Measurements from ENCODE around the gene SLC6A11. TPM values are rescaled to one million over a fixed set of nuclear protein-coding genes. Genes with fewer than 3 reads are reported as not detected.

Gene SLC6A11
- total RNA-seq, 3 donors from 2014 or later = 0.13 TPM; not detected in 2

DNA sequence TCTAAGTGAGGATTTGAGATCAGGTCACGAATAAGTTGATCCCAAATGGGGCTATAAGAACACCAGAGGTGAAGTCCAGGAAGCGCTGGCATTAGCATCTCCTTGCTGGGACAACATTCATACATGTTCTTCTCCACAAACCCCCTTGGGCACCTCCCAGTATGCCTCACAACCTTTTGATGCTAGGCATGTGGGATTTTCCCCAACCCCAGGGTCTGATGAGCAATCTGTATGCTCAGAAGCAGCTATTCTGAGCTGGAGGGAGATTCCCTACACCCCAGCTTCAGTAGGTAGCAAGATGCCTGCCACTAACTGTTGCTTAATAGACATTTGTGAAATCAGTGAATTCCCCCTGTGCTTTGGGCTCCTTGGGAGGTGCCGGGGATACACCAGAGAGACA is 32.2 kb downstream of the SLC6A11 start:
- ATAC-seq (no peak), DNase-seq (no peak)
- TF ChIP-seq, protein P1, sequence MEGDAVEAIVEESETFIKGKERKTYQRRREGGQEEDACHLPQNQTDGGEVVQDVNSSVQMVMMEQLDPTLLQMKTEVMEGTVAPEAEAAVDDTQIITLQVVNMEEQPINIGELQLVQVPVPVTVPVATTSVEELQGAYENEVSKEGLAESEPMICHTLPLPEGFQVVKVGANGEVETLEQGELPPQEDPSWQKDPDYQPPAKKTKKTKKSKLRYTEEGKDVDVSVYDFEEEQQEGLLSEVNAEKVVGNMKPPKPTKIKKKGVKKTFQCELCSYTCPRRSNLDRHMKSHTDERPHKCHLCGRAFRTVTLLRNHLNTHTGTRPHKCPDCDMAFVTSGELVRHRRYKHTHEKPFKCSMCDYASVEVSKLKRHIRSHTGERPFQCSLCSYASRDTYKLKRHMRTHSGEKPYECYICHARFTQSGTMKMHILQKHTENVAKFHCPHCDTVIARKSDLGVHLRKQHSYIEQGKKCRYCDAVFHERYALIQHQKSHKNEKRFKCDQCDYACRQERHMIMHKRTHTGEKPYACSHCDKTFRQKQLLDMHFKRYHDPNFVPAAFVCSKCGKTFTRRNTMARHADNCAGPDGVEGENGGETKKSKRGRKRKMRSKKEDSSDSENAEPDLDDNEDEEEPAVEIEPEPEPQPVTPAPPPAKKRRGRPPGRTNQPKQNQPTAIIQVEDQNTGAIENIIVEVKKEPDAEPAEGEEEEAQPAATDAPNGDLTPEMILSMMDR (IDR thresholded peaks at IDR 0.05) = no peak
- Histone ChIP-seq H3K36me3 (ENCODE audit: low read depth) (no peaks in the 10 kb centered on the region), H3K4me1 (ENCODE audit: low read depth) (no peaks in the 10 kb centered on the region), H3K9me3 (no peaks in the 10 kb centered on the region), H3K4me3 (no peak overlapping the region)
- intact Hi-C loops (cut with DNase I, micrococcal nuclease) = no loop called here

DNA sequence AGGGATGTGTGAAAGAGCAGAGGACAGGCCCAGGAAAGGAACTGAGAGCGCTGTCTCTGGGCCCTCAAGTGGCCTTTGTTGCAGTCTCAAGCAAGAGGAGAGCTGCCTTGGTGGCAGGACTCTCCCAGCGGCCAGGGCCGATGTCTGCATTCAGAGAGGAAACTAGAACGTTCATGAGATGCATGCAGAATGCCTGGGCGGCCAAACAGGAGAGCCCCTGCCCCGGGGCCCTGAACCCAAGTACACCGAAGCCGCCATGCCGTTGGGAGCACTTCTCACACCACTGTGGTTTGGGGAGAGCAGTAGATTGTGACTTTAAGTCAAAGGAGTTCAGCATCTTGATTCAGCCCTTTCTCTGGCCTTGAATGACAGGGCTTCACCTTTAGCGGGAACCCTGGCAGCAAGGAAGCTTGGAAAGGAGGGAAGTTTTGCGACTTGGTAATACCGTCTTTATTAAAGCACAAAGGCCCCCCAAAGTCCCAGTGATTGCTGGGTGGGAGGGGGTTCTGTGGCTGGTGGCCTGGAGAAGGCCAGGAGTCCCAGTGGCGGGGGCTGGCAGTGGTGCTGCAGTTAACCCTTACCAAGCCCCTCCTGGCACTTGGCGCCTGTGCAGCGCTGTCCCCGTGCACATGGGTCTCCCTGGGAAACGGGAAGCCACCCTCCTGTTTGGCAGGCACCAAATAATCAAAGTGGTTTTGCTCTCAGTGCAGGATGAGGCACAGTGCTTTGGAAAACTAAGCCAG is 36.2 kb downstream of the SLC6A11 start:
- H3K4me3 ChIP-seq = no peak overlapping the region
- intact Hi-C loops (cut with DNase I, micrococcal nuclease) = no loop called here
- H3K9me3 ChIP-seq = no peaks in the 10 kb centered on the region
- ATAC-seq (no peak), DNase-seq (no peak)
- H3K36me3 ChIP-seq (ENCODE audit: low read depth) = no peaks in the 10 kb centered on the region
- TF ChIP-seq, protein P1 (IDR thresholded peaks at IDR 0.05) = no peak
- H3K4me1 ChIP-seq (ENCODE audit: low read depth) = no peaks in the 10 kb centered on the region

DNA sequence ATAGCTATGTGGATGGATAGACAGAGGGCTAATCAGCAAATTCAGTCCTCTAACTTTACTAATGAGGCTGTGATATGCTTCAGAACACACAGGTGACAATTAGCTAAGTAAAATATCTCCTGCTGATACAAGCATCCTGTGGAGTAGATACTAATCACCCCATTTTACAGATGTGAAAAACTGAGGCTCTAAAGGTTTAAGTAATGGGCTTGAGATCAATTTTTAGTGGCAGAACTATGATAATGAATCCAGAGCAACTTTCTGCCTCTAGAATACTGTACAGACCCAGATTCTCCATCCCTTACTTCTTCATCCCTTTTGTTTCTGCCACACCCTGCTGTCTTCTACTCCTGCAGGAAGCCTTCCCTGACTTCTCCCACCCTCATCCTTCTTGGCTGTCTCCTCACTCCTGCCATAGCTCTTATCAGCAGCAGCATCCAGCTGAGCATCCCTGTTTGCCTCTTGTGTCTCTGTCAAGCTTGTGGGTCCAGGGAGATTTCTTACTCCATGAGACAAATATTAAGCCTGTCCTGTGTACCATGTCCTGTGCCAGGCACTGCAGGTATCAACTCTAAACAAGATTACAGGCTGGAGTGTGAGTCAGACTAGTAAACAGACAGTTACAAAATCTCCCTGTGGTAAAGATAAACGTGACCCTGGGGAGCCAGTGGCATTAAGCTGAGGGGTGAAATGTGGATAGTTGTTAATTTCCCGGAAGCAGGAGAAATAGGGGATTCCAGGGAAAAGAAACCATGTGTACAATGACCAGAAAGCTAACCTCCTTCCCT is 39.2 kb downstream of the SLC6A11 start:
- H3K36me3 ChIP-seq (ENCODE audit: low read depth) = no peaks in the 10 kb centered on the region
- DNase-seq = no peak
- no peaks in the 10 kb centered on the region for H3K9me3 ChIP-seq
- no peak for ATAC-seq
- H3K4me1 ChIP-seq (ENCODE audit: low read depth) = no peaks in the 10 kb centered on the region
- H3K4me3 ChIP-seq = no peak overlapping the region
- TF ChIP-seq, protein P1 (IDR thresholded peaks at IDR 0.05) = no peak
- intact Hi-C loops (cut with DNase I, micrococcal nuclease) = no loop called here

DNA sequence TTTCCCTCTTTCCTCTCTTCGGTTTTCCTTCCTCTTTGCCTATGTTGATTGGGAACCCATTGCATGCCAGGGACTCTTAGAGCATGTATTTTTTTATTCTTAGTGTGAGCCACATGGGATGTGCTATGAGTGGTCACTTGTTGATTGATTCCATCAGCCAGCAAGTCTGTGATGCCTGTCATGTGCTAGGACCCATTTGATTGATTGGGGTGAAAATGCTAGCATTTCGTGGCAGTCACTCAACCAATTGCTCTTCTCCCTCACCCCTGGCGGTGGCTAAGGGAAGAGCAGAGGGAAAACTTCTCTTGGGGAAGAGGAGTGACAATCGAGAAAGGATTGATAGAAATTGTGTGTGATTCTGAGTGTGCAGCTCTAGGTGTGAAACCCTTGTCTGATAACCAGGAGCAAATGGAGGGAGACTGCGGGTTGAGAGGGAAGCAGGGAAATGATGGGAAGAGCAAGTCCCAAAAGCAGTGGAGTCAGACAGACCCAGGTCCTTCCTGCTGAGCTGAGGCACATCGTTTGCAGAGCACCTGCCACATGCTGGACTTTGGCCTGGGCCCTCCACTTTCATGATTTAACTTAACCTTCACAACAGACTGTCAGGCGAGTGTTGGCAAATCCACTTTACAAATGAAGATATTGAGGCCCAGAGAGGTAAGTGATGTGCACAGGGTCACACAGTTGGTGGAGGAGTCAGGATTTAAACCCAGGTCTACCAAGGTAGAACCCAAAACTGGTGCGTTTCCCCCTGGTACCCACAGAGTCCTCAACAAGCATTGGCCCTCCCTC is 40.0 kb downstream of the SLC6A11 start:
- TF ChIP-seq, protein P1 (IDR thresholded peaks at IDR 0.05) = no peak
- H3K4me3 ChIP-seq = no peak overlapping the region
- no peaks in the 10 kb centered on the region for H3K9me3 ChIP-seq
- no peaks in the 10 kb centered on the region for H3K36me3 ChIP-seq (ENCODE audit: low read depth)
- no peak for DNase-seq
- intact Hi-C loops (cut with DNase I, micrococcal nuclease) = no loop called here
- no peak for ATAC-seq
- no peaks in the 10 kb centered on the region for H3K4me1 ChIP-seq (ENCODE audit: low read depth)

DNA sequence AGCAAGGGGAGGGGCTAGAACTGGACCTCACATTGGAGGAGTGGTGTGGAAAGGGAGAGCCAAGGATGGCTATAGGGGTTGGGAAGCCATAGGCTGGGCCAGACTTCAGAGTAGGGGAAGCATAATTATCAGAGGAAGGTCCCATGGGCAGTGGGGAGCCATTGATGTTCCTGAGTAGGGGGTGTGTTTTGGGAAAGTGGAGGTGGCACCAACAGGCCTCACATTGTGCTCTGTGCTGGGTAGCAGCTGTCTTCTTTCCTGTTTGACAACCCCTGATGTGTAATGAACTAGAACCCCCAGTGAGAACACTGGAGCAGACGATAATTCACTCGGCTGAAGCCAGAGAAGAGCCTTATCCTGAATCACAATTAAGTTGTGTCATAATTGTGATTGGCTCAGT is 41.2 kb downstream of the SLC6A11 start:
- Histone ChIP-seq H3K9me3 (no peaks in the 10 kb centered on the region), H3K36me3 (ENCODE audit: low read depth) (no peaks in the 10 kb centered on the region), H3K4me3 (no peak overlapping the region), H3K4me1 (ENCODE audit: low read depth) (no peaks in the 10 kb centered on the region)
- intact Hi-C loops (cut with DNase I, micrococcal nuclease) = no loop called here
- TF ChIP-seq, protein P1 (IDR thresholded peaks at IDR 0.05) = no peak
- DNase-seq (no peak), ATAC-seq (no peak)
